ENCODE results near the gene TMEM132C.

The TMEM132C gene

GRCh38 chr12:128712622-128713021, 445.7 kb downstream of the TMEM132C start:
- DNase-seq (ENCODE audit: extremely low read depth, low read depth): no peak
- H3K4me3 ChIP-seq (replicated peaks; ENCODE audit: low read depth, low read length): no peak overlapping the region
- no peak for TF ChIP-seq CTCF (IDR thresholded peaks at IDR 0.05; ENCODE audit: low read depth, low read length, missing control alignments)

- H3K4me3 ChIP-seq (replicated peaks; ENCODE audit: low read depth, low read length): no peak overlapping the region
- DNase-seq (ENCODE audit: extremely low read depth, low read depth): no peak
- no peak for TF ChIP-seq CTCF (IDR thresholded peaks at IDR 0.05; ENCODE audit: low read depth, low read length, missing control alignments)
These were observed 448.5 kb downstream of the TMEM132C start for GRCh38 chr12:128715485-128715884.

GRCh38 chr12:128724468-128725046, 457.6 kb downstream of the TMEM132C start:
- DNase-seq (ENCODE audit: extremely low read depth, low read depth): no peak
- no peak overlapping the region for H3K4me3 ChIP-seq (replicated peaks; ENCODE audit: low read depth, low read length)
- TF ChIP-seq CTCF (IDR thresholded peaks at IDR 0.05; ENCODE audit: low read depth, low read length, missing control alignments): no peak

GRCh38 chr12:128726886-128727285, 459.9 kb downstream of the TMEM132C start:
- no peak overlapping the region for H3K4me3 ChIP-seq (replicated peaks; ENCODE audit: low read depth, low read length)
- DNase-seq (ENCODE audit: extremely low read depth, low read depth): no peak
- no peak for TF ChIP-seq CTCF (IDR thresholded peaks at IDR 0.05; ENCODE audit: low read depth, low read length, missing control alignments)

- DNase-seq (ENCODE audit: extremely low read depth, low read depth): no peak
- no peak overlapping the region for H3K4me3 ChIP-seq (replicated peaks; ENCODE audit: low read depth, low read length)
- no peak for TF ChIP-seq CTCF (IDR thresholded peaks at IDR 0.05; ENCODE audit: low read depth, low read length, missing control alignments)
These were observed 460.5 kb downstream of the TMEM132C start for GRCh38 chr12:128727461-128727860.

GRCh38 chr12:128727999-128728398, 461.0 kb downstream of the TMEM132C start:
- H3K4me3 ChIP-seq (replicated peaks; ENCODE audit: low read depth, low read length): no peak overlapping the region
- TF ChIP-seq CTCF (IDR thresholded peaks at IDR 0.05; ENCODE audit: low read depth, low read length, missing control alignments): no peak
- DNase-seq (ENCODE audit: extremely low read depth, low read depth): no peak

GRCh38 chr12:128729628-128730121, 462.7 kb downstream of the TMEM132C start:
- H3K4me3 ChIP-seq (replicated peaks; ENCODE audit: low read depth, low read length): no peak overlapping the region
- DNase-seq (ENCODE audit: extremely low read depth, low read depth): no peak
- no peak for TF ChIP-seq CTCF (IDR thresholded peaks at IDR 0.05; ENCODE audit: low read depth, low read length, missing control alignments)

Measured in HFF-Myc (cell line).